Gastrocnemius medialis (tissue), 4 donors: ENCODE measurements around the gene DCAF5. TPM values are rescaled to one million over a fixed set of nuclear protein-coding genes. Genes with fewer than 3 reads are reported as not detected.
"Not testable (repeated sequence)": the region's sequence is repeated elsewhere in the genome, so short reads cannot be mapped to it uniquely, and the experiment has no call there.

Source experiments
- ATAC-seq, 2 donors: fragments of 150-250 bp; one replicate each; pipeline ENCODE4 v1.9.1; 2016
- DNase-seq, 2 donors: peaks; one replicate each; pipeline ENCODE4 v3.0.0-alpha.2; 2019
- H3K27ac ChIP-seq, 4 donors: fragments of 200-600 bp; sonication (generic); 1 replicate in 1 of 4; 2 replicates in 3 of 4; pipeline ENCODE4 v1.5.1; 2016 to 2018; ENCODE audit warnings: mild to moderate bottlenecking in 2 of 4, moderate library complexity in 1 of 4
- H3K27me3 ChIP-seq, 3 donors: fragments of 200-600 bp; sonication (generic) in 2 of 3; 1 replicate in 1 of 3; 2 replicates in 2 of 3; pipeline versions ENCODE4 v1.5.1 to v1.6.0; 2016 to 2019; ENCODE audit warnings: mild to moderate bottlenecking in 1 of 3, moderate library complexity in 1 of 3
- H3K36me3 ChIP-seq, 2 donors: fragments of 200-600 bp; sonication (generic) in 1 of 2; one replicate each; pipeline ENCODE4 v1.5.1; 2017 to 2018
- H3K4me1 ChIP-seq, 2 donors: fragments of 200-600 bp; sonication (generic) in 1 of 2; one replicate each; pipeline ENCODE4 v1.5.1; 2016 to 2017; ENCODE audit warnings: mild to moderate bottlenecking in 2 of 2
- H3K4me3 ChIP-seq, 4 donors: fragments of 200-600 bp; sonication (generic) in 3 of 4; 1 replicate in 1 of 4; 2 replicates in 3 of 4; pipeline ENCODE4 v1.5.1; 2016 to 2019; ENCODE audit warnings: mild to moderate bottlenecking in 2 of 4
- H3K9me3 ChIP-seq, 3 donors: fragments of 200-600 bp; sonication (generic) in 2 of 3; 1 replicate in 1 of 3; 2 replicates in 2 of 3; pipeline ENCODE4 v1.5.1; 2016 to 2019
- CTCF ChIP-seq, 5 experiments: fragments of 450-650 bp in 3 of 5; fragments of 200-600 bp in 2 of 5; sonication (generic) in 2 of 5; IDR thresholded peaks in 4 of 5; conservative IDR thresholded peaks in 1 of 5; 1 replicate in 4 of 5; 2 replicates in 1 of 5; pipeline ENCODE4 v1.5.1; 2016 to 2019; ENCODE audit warnings: antibody characterized with exemption in 5 of 5, mild to moderate bottlenecking in 3 of 5, moderate library complexity in 3 of 5
- POLR2A ChIP-seq, 2 donors: fragments of 450-650 bp; IDR thresholded peaks; one replicate each; pipeline ENCODE4 v1.6.1; 2017; ENCODE audit warnings: antibody characterized with exemption in 2 of 2, mild to moderate bottlenecking in 2 of 2, moderate library complexity in 2 of 2
- in situ Hi-C, 4 donors: fragments of 200-750 bp; cut with MboI; loops; one replicate each; pipeline versions ENCODE4 v1.15.0 to v1.8.0; 2017; ENCODE audit warnings: low sequenced_read_pairs in 4 of 4
- intact Hi-C: fragments of 100-400 bp; cut with DNase I; formaldehyde crosslinking; loops from one replicate; pipeline ENCODE4 v1.15.1; 2023; ENCODE audit warnings: low total_unique reads
- total RNA-seq, 4 donors: library from RNA; depleted of rRNA; stranded (reverse); fragments of >200 nt; gene quantifications; one replicate each; pipeline versions ENCODE4 v1.1.0 to v1.2.3, GENCODE V29; 2016

Gene DCAF5
- total RNA-seq, 4 donors from 2014 or later = 45.9 to 96.6 (median 66.8) TPM

- Histone ChIP-seq H3K27me3 (no peaks in the 10 kb centered on the region), H3K9me3 (no peaks in the 10 kb centered on the region), H3K27ac (peak overlapping the region in 1 of 4 donors; percentile 3), H3K4me3 (no peak overlapping the region), H3K4me1 (peaks cover 7 to 8% of the 10 kb centered on the region in 2 donors), H3K36me3 (peaks cover 0 to 14% of the 10 kb centered on the region in 2 donors)
- ATAC-seq (no peak), DNase-seq (no peak)
- TF ChIP-seq POLR2A (IDR thresholded peaks at IDR 0.05) (no peak), CTCF (IDR thresholded peaks at IDR 0.05 in 4 of 5, conservative IDR thresholded peaks at IDR 0.05 in 1 of 5) (no peak)
- in situ Hi-C loops = no loop called here
- intact Hi-C loops = no loop called here
Measured at GRCh38 chr14:69079747-69080146, 73.2 kb downstream of the DCAF5 start.

GRCh38 chr14:69079188-69079742, 73.7 kb downstream of the DCAF5 start:
- H3K36me3 ChIP-seq = peaks cover 0 to 13% of the 10 kb centered on the region in 2 donors
- no peaks in the 10 kb centered on the region for H3K27me3 ChIP-seq
- peak overlapping the region in 1 of 4 donors; percentile 3 for H3K27ac ChIP-seq
- no peaks in the 10 kb centered on the region for H3K9me3 ChIP-seq
- intact Hi-C loops = no loop called here
- no peak overlapping the region for H3K4me3 ChIP-seq
- DNase-seq (no peak), ATAC-seq (no peak)
- peaks cover 7 to 8% of the 10 kb centered on the region in 2 donors for H3K4me1 ChIP-seq
- in situ Hi-C loops = no loop called here
- no peak for TF ChIP-seq POLR2A (IDR thresholded peaks at IDR 0.05)
- no peak for TF ChIP-seq CTCF (IDR thresholded peaks at IDR 0.05 in 4 of 5, conservative IDR thresholded peaks at IDR 0.05 in 1 of 5)

GRCh38 chr14:69077841-69078240, 75.1 kb downstream of the DCAF5 start:
- ATAC-seq = no peak
- Histone ChIP-seq H3K27me3 (no peaks in the 10 kb centered on the region), H3K36me3 (peaks cover 0 to 17% of the 10 kb centered on the region in 2 donors), H3K9me3 (no peaks in the 10 kb centered on the region), H3K4me1 (peaks cover 7 to 8% of the 10 kb centered on the region in 2 donors), H3K4me3 (no peak overlapping the region), H3K27ac (no peak overlapping the region)
- intact Hi-C loops (no loop called here), in situ Hi-C loops (no loop called here)
- TF ChIP-seq POLR2A (IDR thresholded peaks at IDR 0.05) (no peak), CTCF (IDR thresholded peaks at IDR 0.05 in 4 of 5, conservative IDR thresholded peaks at IDR 0.05 in 1 of 5) (no peak)
- DNase-seq = no peak

- H3K4me1 ChIP-seq, intact Hi-C loops, H3K9me3 ChIP-seq, ATAC-seq, in situ Hi-C loops, DNase-seq, H3K27ac ChIP-seq, H3K4me3 ChIP-seq, H3K27me3 ChIP-seq: not testable (repeated sequence)
- peaks cover 0 to 20% of the 10 kb centered on the region in 2 donors for H3K36me3 ChIP-seq
Measured at GRCh38 chr14:69077185-69077584, 75.7 kb downstream of the DCAF5 start.

GRCh38 chr14:69076341-69076740, 76.6 kb downstream of the DCAF5 start:
- Histone ChIP-seq H3K36me3 (peaks cover 0 to 20% of the 10 kb centered on the region in 2 donors), H3K9me3 (no peaks in the 10 kb centered on the region), H3K27ac (no peak overlapping the region), H3K27me3 (no peaks in the 10 kb centered on the region), H3K4me3 (no peak overlapping the region), H3K4me1 (peaks cover 7 to 8% of the 10 kb centered on the region in 2 donors)
- in situ Hi-C loops = no loop called here
- ATAC-seq (no peak), DNase-seq (no peak)
- TF ChIP-seq CTCF (IDR thresholded peaks at IDR 0.05 in 4 of 5, conservative IDR thresholded peaks at IDR 0.05 in 1 of 5) (no peak), POLR2A (IDR thresholded peaks at IDR 0.05) (no peak)
- intact Hi-C loops = no loop called here
